Esophagus muscularis mucosa (tissue), 3 donors: ENCODE data around the gene HOXA10.

Experiments used
- POLR2A ChIP-seq: fragments of 450-650 bp; IDR thresholded peaks from one replicate; pipeline ENCODE4 v1.6.1; 2017; ENCODE audit warnings: antibody characterized with exemption, moderate library complexity, mild to moderate bottlenecking, low read depth
- POLR2AphosphoS5 ChIP-seq, 2 donors: sonication (generic); formaldehyde crosslinking; IDR thresholded peaks; one replicate each; pipeline ENCODE4 v1.6.1; 2017; ENCODE audit warnings: antibody characterized with exemption in 2 of 2
- TF ChIP-seq, protein P1 (sequence below), 3 experiments: fragments of 200-600 bp in 2 of 3; fragments of 450-650 bp in 1 of 3; sonication (generic) in 2 of 3; IDR thresholded peaks; one replicate each; pipeline ENCODE4 v1.5.1; 2017 to 2019; ENCODE audit warnings: antibody characterized with exemption in 3 of 3, mild to moderate bottlenecking in 2 of 3, moderate library complexity in 1 of 3

DNA sequence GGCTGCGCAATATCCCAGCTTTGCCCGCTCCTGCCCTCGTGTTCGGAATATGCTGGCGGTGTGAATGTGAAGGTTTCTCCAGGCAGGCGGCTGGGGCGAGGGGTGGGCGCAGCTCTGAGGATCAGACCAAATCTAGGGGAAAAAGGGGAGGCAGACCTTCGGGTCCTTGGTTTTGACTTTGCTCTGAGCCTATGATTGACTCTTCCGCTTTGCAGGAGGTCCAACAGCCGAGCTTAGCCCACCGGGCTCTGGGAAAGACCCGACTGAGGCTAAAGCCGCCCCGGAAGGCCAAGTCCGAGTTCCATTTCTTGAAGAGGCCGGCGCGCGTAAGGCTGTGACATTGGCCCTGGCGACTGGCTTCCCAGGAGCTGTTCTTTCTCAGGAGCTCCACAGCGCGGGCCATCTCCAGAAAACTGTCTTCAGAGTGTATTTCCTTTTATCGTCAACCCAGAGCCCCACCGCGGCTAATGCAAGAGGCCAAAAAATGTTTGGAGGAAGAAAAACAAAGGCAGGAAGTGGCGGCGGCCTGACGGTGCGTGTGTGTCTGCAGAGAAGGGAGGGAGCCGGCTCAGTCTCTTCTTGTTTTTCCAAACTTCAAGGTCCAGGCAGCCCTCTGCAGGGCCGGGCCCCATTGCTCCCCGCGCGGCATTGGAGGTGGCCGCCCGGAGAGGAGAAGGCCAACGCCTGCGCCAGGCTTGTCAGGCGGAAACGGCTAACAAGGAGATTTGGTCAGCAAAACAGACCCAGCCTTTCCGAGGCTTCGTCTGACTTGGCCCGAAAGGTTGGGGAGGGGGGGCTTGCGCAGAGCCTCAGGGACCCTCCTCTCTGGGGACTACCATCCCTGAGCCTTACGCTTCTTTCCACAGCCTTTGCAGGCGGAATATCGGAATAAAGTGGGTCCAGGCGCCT is 14.5 kb upstream of the HOXA10 start:
- TF ChIP-seq, protein P1, sequence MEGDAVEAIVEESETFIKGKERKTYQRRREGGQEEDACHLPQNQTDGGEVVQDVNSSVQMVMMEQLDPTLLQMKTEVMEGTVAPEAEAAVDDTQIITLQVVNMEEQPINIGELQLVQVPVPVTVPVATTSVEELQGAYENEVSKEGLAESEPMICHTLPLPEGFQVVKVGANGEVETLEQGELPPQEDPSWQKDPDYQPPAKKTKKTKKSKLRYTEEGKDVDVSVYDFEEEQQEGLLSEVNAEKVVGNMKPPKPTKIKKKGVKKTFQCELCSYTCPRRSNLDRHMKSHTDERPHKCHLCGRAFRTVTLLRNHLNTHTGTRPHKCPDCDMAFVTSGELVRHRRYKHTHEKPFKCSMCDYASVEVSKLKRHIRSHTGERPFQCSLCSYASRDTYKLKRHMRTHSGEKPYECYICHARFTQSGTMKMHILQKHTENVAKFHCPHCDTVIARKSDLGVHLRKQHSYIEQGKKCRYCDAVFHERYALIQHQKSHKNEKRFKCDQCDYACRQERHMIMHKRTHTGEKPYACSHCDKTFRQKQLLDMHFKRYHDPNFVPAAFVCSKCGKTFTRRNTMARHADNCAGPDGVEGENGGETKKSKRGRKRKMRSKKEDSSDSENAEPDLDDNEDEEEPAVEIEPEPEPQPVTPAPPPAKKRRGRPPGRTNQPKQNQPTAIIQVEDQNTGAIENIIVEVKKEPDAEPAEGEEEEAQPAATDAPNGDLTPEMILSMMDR (IDR thresholded peaks at IDR 0.05): no peak
- no peak for TF ChIP-seq POLR2AphosphoS5 (IDR thresholded peaks at IDR 0.05)
- no peak for TF ChIP-seq POLR2A
